GM12873 (cell line): ENCODE measurements around the gene BIN2.

ENCODE experiments used
- CTCF ChIP-seq: IDR thresholded peaks from 2 replicates; pipeline ENCODE4 v1.5.1; 2012; ENCODE audit warnings: low read depth, mild to moderate bottlenecking, moderate library complexity, low read length, control low read depth; ENCODE audit not compliant: insufficient read depth; ENCODE audit errors: missing control alignments

BIN2 gene

DNA sequence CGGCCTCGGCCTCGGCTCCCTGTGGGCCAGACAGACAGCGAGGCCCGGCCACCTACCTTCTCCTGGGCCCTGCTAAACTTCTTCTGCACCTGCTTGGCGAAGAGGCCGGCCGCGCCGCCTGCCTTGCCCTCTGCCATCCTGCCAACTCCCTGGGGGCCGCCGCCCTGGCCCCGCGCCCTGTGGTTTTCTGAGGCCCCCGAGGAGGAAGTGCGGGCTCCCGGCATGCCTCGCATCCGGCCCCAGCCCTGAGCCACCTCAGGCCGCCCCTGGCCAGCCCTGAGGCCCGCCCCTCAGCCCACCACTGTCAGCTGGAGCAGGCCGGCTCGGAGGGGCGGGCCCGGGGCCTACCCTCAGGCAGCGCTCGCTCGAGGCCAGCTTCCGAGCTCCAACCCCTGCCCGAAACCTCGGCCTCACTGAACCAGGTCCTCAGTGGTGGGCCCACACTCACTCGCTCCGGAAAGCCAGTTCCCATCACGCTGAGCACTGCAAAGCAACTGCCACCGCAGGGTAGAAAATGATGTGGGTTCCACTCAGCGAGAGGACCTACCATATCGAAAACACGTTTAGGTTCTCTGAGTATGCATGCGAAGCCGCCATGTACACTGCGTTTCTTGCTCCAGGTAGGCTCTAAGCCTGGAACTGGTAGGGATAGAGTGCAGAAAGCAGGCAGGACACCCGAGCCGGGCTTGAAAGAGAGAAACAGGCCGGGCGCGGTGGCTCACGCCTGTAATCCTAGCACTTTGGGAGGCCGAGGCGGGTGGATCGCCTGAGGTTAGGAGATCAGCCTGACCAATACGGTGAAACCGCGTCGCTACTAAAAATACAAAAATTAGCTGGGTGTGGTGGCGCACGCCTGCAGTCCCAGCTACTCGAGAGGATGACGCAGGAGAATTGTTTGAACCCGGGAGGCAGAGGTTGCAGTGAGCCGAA is at the start of gene BIN2:
TSS of gene BIN2 (minus strand) at position 209 of the 930 bp plus-strand sequence. CDS start at position 137, 72 bp downstream.
- no peak for TF ChIP-seq CTCF

GRCh38 chr12:51373187-51373586 is 49.2 kb upstream of the BIN2 start:
- no peak for TF ChIP-seq CTCF

- no peak for TF ChIP-seq CTCF
Measured at GRCh38 chr12:51372021-51372420, 48.0 kb upstream of the BIN2 start.

DNA sequence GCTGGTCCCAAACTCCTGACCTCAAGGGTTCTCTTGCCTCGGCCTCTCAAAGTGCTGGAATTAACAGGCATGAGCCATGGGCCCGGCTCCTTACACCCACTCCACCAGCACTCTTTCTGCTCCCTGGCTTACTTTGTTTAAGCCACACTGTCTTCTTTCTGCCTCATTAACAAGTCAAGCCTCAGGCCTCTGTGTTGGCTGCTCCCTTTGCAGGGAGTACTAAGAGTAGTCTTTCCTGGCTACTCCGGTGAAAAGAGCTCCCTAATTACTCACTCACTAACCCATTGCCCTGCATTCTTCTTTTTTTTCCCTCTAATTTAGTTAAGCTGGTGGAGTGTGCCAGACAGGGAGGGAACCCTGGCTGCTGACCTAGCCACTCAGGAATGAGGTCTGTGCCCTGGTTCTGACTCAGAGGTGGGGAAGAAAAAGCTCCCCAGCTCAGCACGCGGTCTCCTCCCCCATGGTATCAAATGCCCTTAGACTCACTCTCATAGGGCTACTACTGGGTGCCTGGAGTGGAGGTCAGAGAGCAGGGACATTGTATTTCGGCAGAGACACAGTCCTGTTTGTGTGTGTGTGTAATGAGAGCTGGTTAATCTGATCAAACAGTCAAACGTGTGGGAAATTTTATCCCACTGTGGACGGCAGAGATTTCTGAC is 47.5 kb upstream of the BIN2 start:
- no peak for TF ChIP-seq CTCF

GRCh38 chr12:51370667-51371066 is 46.7 kb upstream of the BIN2 start:
- no peak for TF ChIP-seq CTCF

- no peak for TF ChIP-seq CTCF
Measured at GRCh38 chr12:51369581-51369980, 45.6 kb upstream of the BIN2 start.

DNA sequence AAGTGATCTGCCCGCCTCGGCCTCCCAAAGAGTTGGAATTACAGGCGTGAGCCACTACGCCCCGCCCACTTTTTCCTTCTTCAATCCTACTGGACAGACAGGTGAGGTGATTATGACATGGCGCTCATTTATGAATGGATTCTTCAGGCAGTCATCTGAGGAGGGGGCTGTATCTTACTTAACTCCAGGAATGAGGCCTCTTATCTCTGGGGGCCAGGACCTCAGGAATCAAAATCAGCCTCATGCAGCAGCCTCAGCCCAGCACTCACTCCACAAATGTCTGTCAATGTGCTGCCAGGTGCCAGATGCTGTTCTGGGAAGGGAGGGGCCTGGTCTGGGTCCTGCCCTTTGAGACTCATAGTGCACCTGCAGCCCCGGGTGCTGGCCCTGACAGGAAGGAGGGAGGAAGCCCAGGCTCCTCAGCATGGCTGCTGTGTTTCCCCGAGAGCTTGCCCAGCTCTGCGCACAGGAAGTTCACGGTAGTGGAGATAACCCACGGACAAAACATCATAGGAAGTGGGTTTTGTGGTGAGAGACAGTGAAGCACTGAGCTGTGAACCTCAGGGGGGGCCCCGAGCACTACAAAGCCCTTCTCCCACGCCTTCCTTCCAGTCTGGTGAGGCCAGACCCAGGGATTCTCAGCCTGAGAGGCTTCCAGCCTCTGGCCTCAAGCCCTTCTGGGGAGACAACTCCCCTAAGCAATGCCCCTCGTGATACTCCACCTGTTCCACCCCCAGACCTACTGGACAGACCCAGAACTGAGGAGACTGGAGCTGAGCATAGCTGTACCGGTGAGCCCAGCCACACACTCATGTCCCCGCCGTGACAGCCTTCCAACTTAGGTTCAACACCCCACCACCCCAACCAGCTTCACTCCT is 44.9 kb upstream of the BIN2 start:
- TF ChIP-seq CTCF = no peak
